Measurements from ENCODE around the gene SST. TPM values are rescaled to one million over a fixed set of nuclear protein-coding genes. Genes with fewer than 3 reads are reported as not detected.
"Not testable (repeated sequence)": the region's sequence is repeated elsewhere in the genome, so short reads cannot be mapped to it uniquely, and the experiment has no call there.

Gene SST
- total RNA-seq, 1 donor from 2014 or later: not detected

DNA sequence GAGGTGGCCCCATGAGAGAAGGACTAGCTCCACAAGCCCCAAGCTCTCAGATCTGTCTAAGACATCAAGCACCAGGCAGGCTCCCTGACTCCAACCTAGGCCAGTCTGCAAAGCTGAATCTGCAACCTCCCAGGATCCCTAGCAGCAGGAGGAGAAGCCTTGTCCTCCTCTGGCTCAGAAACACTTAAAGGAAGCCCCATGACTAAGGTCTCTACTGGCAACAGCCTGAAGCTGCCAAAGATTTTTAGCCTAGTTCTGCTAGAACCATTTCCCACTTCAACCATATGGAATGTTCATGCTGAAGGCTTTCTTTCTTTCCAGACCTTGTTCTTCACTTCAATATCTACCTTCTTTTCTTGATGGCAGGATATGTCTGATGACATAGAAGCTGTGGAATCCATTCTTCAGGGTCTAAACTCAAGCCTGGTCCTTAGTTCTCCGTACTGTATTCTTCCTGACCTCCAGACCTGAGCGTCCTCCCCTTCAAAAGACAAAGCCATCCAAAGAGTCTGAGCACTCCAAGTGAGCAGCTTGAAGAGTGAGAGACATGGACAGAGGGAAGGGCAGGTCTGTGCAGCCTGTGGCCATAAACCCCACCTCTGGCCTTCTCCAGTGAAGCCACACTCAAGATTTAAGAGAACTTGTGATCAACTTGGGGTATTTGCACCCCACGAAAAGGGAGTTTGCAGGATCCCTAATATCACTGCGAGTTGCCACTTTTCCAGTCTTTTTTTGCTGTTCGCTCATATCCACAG, 23.1 kb downstream of the SST start:
- H3K36me3 ChIP-seq (ENCODE audit: control insufficient read depth, insufficient read depth, low read length): no peaks in the 10 kb centered on the region
- TF ChIP-seq, protein P1, sequence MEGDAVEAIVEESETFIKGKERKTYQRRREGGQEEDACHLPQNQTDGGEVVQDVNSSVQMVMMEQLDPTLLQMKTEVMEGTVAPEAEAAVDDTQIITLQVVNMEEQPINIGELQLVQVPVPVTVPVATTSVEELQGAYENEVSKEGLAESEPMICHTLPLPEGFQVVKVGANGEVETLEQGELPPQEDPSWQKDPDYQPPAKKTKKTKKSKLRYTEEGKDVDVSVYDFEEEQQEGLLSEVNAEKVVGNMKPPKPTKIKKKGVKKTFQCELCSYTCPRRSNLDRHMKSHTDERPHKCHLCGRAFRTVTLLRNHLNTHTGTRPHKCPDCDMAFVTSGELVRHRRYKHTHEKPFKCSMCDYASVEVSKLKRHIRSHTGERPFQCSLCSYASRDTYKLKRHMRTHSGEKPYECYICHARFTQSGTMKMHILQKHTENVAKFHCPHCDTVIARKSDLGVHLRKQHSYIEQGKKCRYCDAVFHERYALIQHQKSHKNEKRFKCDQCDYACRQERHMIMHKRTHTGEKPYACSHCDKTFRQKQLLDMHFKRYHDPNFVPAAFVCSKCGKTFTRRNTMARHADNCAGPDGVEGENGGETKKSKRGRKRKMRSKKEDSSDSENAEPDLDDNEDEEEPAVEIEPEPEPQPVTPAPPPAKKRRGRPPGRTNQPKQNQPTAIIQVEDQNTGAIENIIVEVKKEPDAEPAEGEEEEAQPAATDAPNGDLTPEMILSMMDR (IDR thresholded peaks at IDR 0.05; ENCODE audit: insufficient read depth, low read length, poor library complexity, severe bottlenecking): no peak
- peaks cover 5% of the 10 kb centered on the region for H3K27me3 ChIP-seq (ENCODE audit: control insufficient read depth, insufficient read depth, low read length)
- no peak overlapping the region for H3K4me3 ChIP-seq (ENCODE audit: low read depth, low read length)
- no peak for DNase-seq (ENCODE audit: low read depth)

DNA sequence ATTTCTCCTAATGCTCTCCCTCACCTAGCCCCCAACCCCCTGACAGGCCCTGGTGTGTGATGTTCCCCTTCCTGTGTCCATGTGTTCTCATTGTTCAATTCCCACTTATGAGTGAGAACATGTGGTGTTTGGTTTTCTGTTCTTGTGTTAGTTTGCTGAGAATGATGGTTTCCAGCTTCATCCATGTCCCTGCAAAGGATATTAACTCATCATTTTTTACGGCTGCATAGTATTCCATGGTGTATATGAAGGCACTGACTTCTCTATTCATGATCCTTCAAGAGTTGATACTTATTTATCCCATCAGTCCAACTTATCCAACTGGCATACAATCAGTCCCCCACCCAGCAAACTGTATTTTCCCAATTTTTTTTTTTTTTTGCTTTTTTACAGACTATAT, 24.8 kb downstream of the SST start:
- not testable (repeated sequence) for H3K36me3 ChIP-seq (ENCODE audit: control insufficient read depth, insufficient read depth, low read length); H3K27me3 ChIP-seq (ENCODE audit: control insufficient read depth, insufficient read depth, low read length); H3K4me3 ChIP-seq (ENCODE audit: low read depth, low read length); DNase-seq (ENCODE audit: low read depth)

DNA sequence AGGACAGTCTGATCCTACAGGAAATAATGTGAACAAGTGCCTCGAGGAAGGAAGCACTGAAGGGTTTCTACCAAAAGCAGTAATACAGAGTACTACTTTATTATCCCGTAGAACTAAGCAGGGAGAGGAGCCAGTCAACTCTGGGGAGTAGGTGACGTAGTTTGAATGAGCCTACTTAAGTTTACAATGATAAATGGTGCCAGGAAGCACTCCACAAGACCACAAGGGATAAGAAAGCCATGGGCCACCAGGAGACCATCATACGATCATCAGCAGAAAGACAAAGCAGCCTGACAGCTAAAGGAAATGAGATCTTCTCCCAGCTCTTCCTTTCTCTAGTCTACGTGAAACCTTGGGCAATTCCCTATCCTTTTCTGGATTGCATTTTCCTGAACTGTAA, 27.3 kb downstream of the SST start:
- Histone ChIP-seq H3K4me3 (ENCODE audit: low read depth, low read length) (no peak overlapping the region), H3K27me3 (ENCODE audit: control insufficient read depth, insufficient read depth, low read length) (peaks cover 2% of the 10 kb centered on the region), H3K36me3 (ENCODE audit: control insufficient read depth, insufficient read depth, low read length) (no peaks in the 10 kb centered on the region)
- TF ChIP-seq, protein P1 (IDR thresholded peaks at IDR 0.05; ENCODE audit: insufficient read depth, low read length, poor library complexity, severe bottlenecking): no peak
- DNase-seq (ENCODE audit: low read depth): no peak

DNA sequence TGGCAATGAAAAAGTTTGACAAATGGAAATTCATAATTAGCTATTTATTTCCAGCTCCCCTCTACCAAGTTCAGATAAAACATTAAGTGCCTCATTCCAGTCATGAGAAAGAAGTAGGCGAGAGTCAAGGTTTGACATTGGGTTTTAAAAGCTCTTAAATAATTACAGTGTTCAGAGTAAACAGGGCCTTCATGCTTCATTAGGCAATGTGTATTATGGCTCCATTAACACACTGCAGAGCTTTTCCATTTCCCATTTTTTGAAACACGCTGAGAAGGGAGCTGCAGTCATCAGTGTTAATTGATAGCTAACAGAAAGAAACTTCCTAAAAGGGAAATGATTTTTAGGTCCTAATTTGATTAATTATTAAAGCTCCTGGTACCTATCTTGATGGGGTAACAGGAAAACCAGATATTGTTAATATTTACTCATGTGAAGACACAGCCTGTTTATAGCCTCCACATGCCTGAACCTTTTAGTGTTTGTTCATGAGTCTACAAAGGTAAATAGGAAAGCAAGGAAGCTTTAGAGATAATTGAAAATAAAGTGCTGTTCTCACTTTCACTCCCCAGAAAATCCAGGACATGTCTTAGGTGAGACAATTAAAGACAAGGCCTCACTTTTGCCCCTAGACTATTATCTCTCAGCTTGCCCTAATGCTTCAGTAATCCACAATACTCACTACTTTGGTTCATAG, 28.7 kb downstream of the SST start:
- TF ChIP-seq, protein P1 (IDR thresholded peaks at IDR 0.05; ENCODE audit: insufficient read depth, low read length, poor library complexity, severe bottlenecking): no peak
- Histone ChIP-seq H3K27me3 (ENCODE audit: control insufficient read depth, insufficient read depth, low read length) (no peaks in the 10 kb centered on the region), H3K36me3 (ENCODE audit: control insufficient read depth, insufficient read depth, low read length) (no peaks in the 10 kb centered on the region), H3K4me3 (ENCODE audit: low read depth, low read length) (no peak overlapping the region)
- DNase-seq (ENCODE audit: low read depth): no peak

DNA sequence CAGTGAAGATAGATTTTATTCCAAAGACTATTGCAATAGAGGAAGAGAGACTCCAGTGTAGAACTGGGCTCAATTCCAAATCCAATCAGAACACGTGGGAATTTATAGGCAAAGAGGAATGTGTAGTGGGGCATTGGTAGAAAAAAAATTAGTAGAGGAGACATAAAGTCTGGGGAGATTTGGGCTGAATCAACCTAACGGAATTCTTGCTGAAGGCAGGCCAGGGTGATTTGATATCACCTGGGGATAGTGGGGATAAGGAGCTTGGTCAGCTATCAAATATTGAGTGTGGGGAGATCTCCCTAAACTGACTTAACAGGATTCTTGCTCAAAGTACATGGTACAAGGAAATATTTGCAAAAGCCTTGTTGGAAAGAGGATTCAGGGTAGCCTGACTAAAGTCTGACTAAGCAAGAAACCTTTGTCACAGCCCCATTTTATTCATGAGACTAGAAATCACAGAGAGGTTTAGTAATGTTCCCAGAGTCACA, 29.6 kb downstream of the SST start:
- Histone ChIP-seq H3K36me3 (ENCODE audit: control insufficient read depth, insufficient read depth, low read length) (no peaks in the 10 kb centered on the region), H3K27me3 (ENCODE audit: control insufficient read depth, insufficient read depth, low read length) (no peaks in the 10 kb centered on the region), H3K4me3 (ENCODE audit: low read depth, low read length) (no peak overlapping the region)
- DNase-seq (ENCODE audit: low read depth): no peak
- TF ChIP-seq, protein P1 (IDR thresholded peaks at IDR 0.05; ENCODE audit: insufficient read depth, low read length, poor library complexity, severe bottlenecking): no peak

DNA sequence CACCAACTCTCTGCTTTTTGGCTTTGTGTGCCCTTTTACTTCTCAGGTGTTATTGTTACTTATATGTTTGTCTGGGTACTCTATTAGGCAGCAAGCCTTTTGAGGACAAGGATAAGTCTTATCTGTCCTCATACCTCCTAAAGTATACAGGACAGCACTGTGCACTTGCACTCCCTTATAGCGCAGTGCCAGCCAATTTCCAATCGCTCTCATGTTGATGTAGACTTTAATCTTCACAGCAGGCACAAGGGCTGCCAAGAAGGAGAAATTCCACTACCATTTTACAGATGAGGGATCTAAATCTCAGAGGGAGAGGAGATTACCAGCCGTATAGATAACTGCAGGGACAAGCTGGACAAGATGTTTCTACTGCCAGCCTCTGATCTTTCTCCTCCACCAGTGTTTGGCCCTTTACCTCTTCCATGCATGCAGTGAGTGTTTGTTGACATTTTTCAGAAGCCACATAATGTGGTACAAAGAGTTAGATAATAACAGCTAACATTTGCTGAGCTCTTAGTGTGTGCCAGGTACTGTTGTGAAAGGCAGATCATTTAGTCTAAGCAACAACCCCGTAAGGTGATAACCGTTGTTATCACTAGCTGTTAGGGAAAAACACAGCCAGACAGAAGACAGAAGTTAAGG, 30.1 kb downstream of the SST start:
- Histone ChIP-seq H3K36me3 (ENCODE audit: control insufficient read depth, insufficient read depth, low read length) (no peaks in the 10 kb centered on the region), H3K27me3 (ENCODE audit: control insufficient read depth, insufficient read depth, low read length) (no peaks in the 10 kb centered on the region), H3K4me3 (ENCODE audit: low read depth, low read length) (no peak overlapping the region)
- no peak for DNase-seq (ENCODE audit: low read depth)
- TF ChIP-seq, protein P1 (IDR thresholded peaks at IDR 0.05; ENCODE audit: insufficient read depth, low read length, poor library complexity, severe bottlenecking): no peak

Measured in kidney epithelial cell (primary cell).